GM13977 (cell line): Measurements from ENCODE around the gene CCDC185.

Experiments
- DNase-seq: peaks from one replicate; pipeline ENCODE4 v3.0.0; 2012; ENCODE audit warnings: low spot score
- CTCF ChIP-seq: IDR thresholded peaks from 2 replicates; pipeline ENCODE4 v1.5.1; 2012; ENCODE audit warnings: mild to moderate bottlenecking, control low read depth; ENCODE audit not compliant: insufficient read depth; ENCODE audit errors: extremely low read depth, missing control alignments
- in situ Hi-C: fragments of 300-500 bp; cut with MboI; formaldehyde crosslinking; loops from one replicate; pipeline ENCODE4 v1.12.0; 2022; ENCODE audit warnings: low sequenced_read_pairs, low pct_unique_long_range_greater_than_20kb, mixed read lengths, inconsistent platforms; ENCODE audit not compliant: unreplicated experiment

The CCDC185 gene

GRCh38 chr1:223425550-223425949, 32.3 kb downstream of the CCDC185 start:
- DNase-seq, result no peak
- no peak for TF ChIP-seq CTCF

GRCh38 chr1:223426936-223427335, 33.7 kb downstream of the CCDC185 start:
- in situ Hi-C loops, result no loop called here
- no peak for DNase-seq
- TF ChIP-seq CTCF, result no peak

More at GRCh38 chr1:223425550-223425949, 32.3 kb downstream of the CCDC185 start:
- in situ Hi-C loops, result no loop called here

GRCh38 chr1:223429313-223429731, 36.1 kb downstream of the CCDC185 start:
- no peak for TF ChIP-seq CTCF
- in situ Hi-C loops, result no loop called here
- no peak for DNase-seq

GRCh38 chr1:223429821-223430220, 36.6 kb downstream of the CCDC185 start:
- in situ Hi-C loops, result no loop called here
- TF ChIP-seq CTCF, result no peak
- DNase-seq, result no peak

GRCh38 chr1:223430236-223430635, 37.0 kb downstream of the CCDC185 start:
- no peak for TF ChIP-seq CTCF
- DNase-seq, result no peak
- in situ Hi-C loops, result no loop called here

- TF ChIP-seq CTCF, result no peak
- in situ Hi-C loops, result no loop called here
- no peak for DNase-seq
These were observed 43.9 kb downstream of the CCDC185 start for GRCh38 chr1:223437151-223437550.

GRCh38 chr1:223443397-223443796, 50.2 kb downstream of the CCDC185 start:
- DNase-seq, result no peak
- in situ Hi-C loops, result no loop called here
- no peak for TF ChIP-seq CTCF
